GM12878 (cell line): ENCODE measurements around the gene MCTP2. TPM values are rescaled to one million over a fixed set of nuclear protein-coding genes. Genes with fewer than 3 reads are reported as not detected.

Experiments used
- ATAC-seq: fragments of 200-7000 bp; cut with Tn5 transposase; 3 replicates; pipeline ENCODE4 v1.9.1; 2020; ENCODE audit warnings: mild to moderate bottlenecking, moderate library complexity
- BruUV-seq: library from RNA; stranded (reverse); fragments of 400-500 nt; replicated peaks from 2 replicates; lab custom pipeline; 2021; lab: Mats Ljungman, UMichigan
- CTCF ChIA-PET: fragments of 300-600 bp; sonication (Branson Sonifier 250); formaldehyde crosslinking; extraction: SDS; loops from one replicate; lab custom pipeline; 2021; ENCODE audit warnings: inconsistent platforms; lab: Yijun Ruan, JAX
- POLR2A ChIA-PET: fragments of 350-600 bp; formaldehyde crosslinking; extraction: SDS; loops from one replicate; lab custom pipeline; 2021; ENCODE audit warnings: inconsistent platforms; lab: Charles Lee
- RAD21 ChIA-PET: fragments of 300-600 bp; sonication (Branson Sonifier 250); formaldehyde crosslinking; loops from one replicate; lab custom pipeline; 2023; ENCODE audit warnings: antibody characterized with exemption; ENCODE audit not compliant: unreplicated experiment; lab: Charles Lee
- SMC1A ChIA-PET: fragments of 300-600 bp; sonication (Branson Sonifier 250); formaldehyde crosslinking; loops from one replicate; lab custom pipeline; 2023; ENCODE audit not compliant: unreplicated experiment, uncharacterized antibody; lab: Charles Lee
- DNase-seq: peaks from one replicate; pipeline ENCODE4 v3.0.0-alpha.2; 2011; ENCODE audit warnings: low read depth, low spot score
- FAIRE-seq: peaks from 3 replicates; lab custom pipeline; 2011; peaks lifted over from hg19 to GRCh38; lab: Jason Lieb, UNC
- H2AFZ ChIP-seq: 2 replicates; pipeline ENCODE4 v1.6.0; 2011; ENCODE audit warnings: low read depth, low read length, control low read depth; ENCODE audit not compliant: control insufficient read depth
- H3K27ac ChIP-seq: 2 replicates; pipeline ENCODE4 v1.5.1; 2011; ENCODE audit warnings: control low read depth; ENCODE audit not compliant: control insufficient read depth, insufficient read depth
- H3K27me3 ChIP-seq, 2 experiments: replicated peaks in 1 of 2; 2 replicates each; pipeline versions ENCODE4 v1.6.0 to v1.6.1; 2011; ENCODE audit warnings: low read length in 1 of 2; ENCODE audit not compliant: control insufficient read depth in 2 of 2, insufficient read depth in 2 of 2
- H3K36me3 ChIP-seq, 2 experiments: 2 replicates each; pipeline ENCODE4 v1.5.1; 2011; ENCODE audit warnings: low read length in 1 of 2; ENCODE audit not compliant: control insufficient read depth in 2 of 2, insufficient read depth in 2 of 2
- H3K4me1 ChIP-seq: 2 replicates; pipeline ENCODE4 v1.6.1; 2011; ENCODE audit warnings: mild to moderate bottlenecking, low read length, moderate library complexity, mixed read lengths; ENCODE audit not compliant: control insufficient read depth, insufficient read depth
- H3K4me2 ChIP-seq: 2 replicates; pipeline ENCODE4 v1.6.0; 2011; ENCODE audit warnings: control low read depth; ENCODE audit not compliant: control insufficient read depth, insufficient read depth
- H3K4me3 ChIP-seq: fragments of 200-600 bp; sonication (generic); 2 replicates; pipeline ENCODE4 v1.5.1; 2016
- H3K79me2 ChIP-seq: 2 replicates; pipeline ENCODE4 v1.6.0; 2011; ENCODE audit warnings: low read length; ENCODE audit not compliant: control insufficient read depth, insufficient read depth
- H3K9ac ChIP-seq: 2 replicates; pipeline ENCODE4 v1.8.0; 2011; ENCODE audit warnings: low read length, control low read depth, mixed read lengths; ENCODE audit not compliant: control insufficient read depth, insufficient read depth
- H3K9me3 ChIP-seq: replicated peaks from 3 replicates; pipeline ENCODE4 v1.5.1; 2011; ENCODE audit warnings: mild to moderate bottlenecking, low read length; ENCODE audit not compliant: control insufficient read depth, insufficient read depth
- H4K20me1 ChIP-seq: 2 replicates; pipeline ENCODE4 v1.6.0; 2011; ENCODE audit not compliant: control insufficient read depth, insufficient read depth
- BMI1 ChIP-seq: fragments of 450-650 bp; IDR thresholded peaks from 2 replicates; pipeline ENCODE4 v1.6.1; 2016; ENCODE audit warnings: mild to moderate bottlenecking, moderate library complexity, borderline replicate concordance
- CTCF ChIP-seq, 3 experiments: IDR thresholded peaks in 2 of 3; conservative IDR thresholded peaks in 1 of 3; 2 replicates each; pipeline ENCODE4 v1.5.1; 2011; ENCODE audit warnings: low read depth in 3 of 3, low read length in 3 of 3, mild to moderate bottlenecking in 3 of 3, control low read depth in 2 of 3, moderate library complexity in 2 of 3, inconsistent platforms in 1 of 3, mixed read lengths in 1 of 3; ENCODE audit not compliant: control insufficient read depth in 2 of 3, insufficient read depth in 1 of 3; ENCODE audit errors: extremely low read depth in 1 of 3
- FOS ChIP-seq: IDR thresholded peaks from 3 replicates; pipeline ENCODE4 v1.6.1; 2011; ENCODE audit warnings: borderline replicate concordance; ENCODE audit not compliant: insufficient read length; ENCODE audit errors: extremely low read depth
- MEF2B ChIP-seq: fragments of 450-650 bp; IDR thresholded peaks from 2 replicates; pipeline ENCODE4 v1.6.1; 2018; ENCODE audit warnings: mild to moderate bottlenecking, moderate library complexity; ENCODE audit not compliant: partially characterized antibody, poor library complexity, severe bottlenecking
- NFIC ChIP-seq: IDR thresholded peaks from 2 replicates; pipeline ENCODE4 v1.6.1; 2012; ENCODE audit warnings: low read depth, mild to moderate bottlenecking, inconsistent platforms, low read length, moderate library complexity
- NR2F1 ChIP-seq: fragments of 450-650 bp; conservative IDR thresholded peaks from 2 replicates; pipeline ENCODE4 v1.6.1; 2017; ENCODE audit warnings: mild to moderate bottlenecking
- PKNOX1 ChIP-seq: fragments of 450-650 bp; IDR thresholded peaks from 2 replicates; pipeline ENCODE4 v1.6.1; 2016; ENCODE audit warnings: mild to moderate bottlenecking
- POLR2A ChIP-seq: IDR thresholded peaks from 2 replicates; pipeline ENCODE4 v1.6.1; 2011; ENCODE audit warnings: low read depth, mild to moderate bottlenecking, low read length
- SPI1 ChIP-seq: IDR thresholded peaks from 2 replicates; pipeline ENCODE4 v1.6.1; 2011; ENCODE audit warnings: low read depth, mild to moderate bottlenecking, low read length, moderate library complexity, borderline replicate concordance; ENCODE audit not compliant: insufficient read depth
- STAT1 ChIP-seq: fragments of 450-650 bp; conservative IDR thresholded peaks from 2 replicates; pipeline ENCODE4 v1.6.1; 2014; ENCODE audit warnings: antibody characterized with exemption, mild to moderate bottlenecking
- WGBS: methylation state at CpG from one replicate; pipeline ENCODE4 v1.1.6; 2016; ENCODE audit warnings: low lambda C conversion rate; ENCODE audit not compliant: insufficient replicate concordance, insufficient coverage; ENCODE audit errors: missing lambda C conversion rate; 5-methylcytosine and 5-hydroxymethylcytosine counted together
- in situ Hi-C: fragments of 300-500 bp; cut with MboI; formaldehyde crosslinking; loops from 9 replicates; pipeline ENCODE4 v1.14.3; 2018; ENCODE audit warnings: mixed read lengths
- intact Hi-C: fragments of 100-400 bp; cut with micrococcal nuclease; formaldehyde crosslinking; loops from one replicate; pipeline ENCODE4 v1.14.2; 2022; ENCODE audit not compliant: unreplicated experiment
- polyA plus RNA-seq, 11 experiments: library from polyadenylated mRNA; depleted of rRNA in 4 of 11; unstranded in 6 of 11; stranded (reverse) in 5 of 11; fragments of >200 nt; fragmentation: Nextera tagmentation in 4 of 11; fragmentation: Illumina TruSeq in 1 of 11; extraction: Ambion mirVana in 4 of 11; extraction: Trizol in 1 of 11; gene quantifications; 1 replicate in 1 of 11; 2 replicates in 10 of 11; pipeline versions ENCODE4 v1.2.1 to v1.2.3, GENCODE V29; 2011 to 2016; ENCODE audit warnings: inconsistent platforms in 2 of 11, missing spikeins in 2 of 11, low read depth in 1 of 11
- total RNA-seq, 4 experiments: library from RNA; depleted of rRNA in 3 of 4; stranded (reverse); fragments of >200 nt in 3 of 4; fragmentation: Illumina TruSeq in 1 of 4; extraction: Trizol in 1 of 4; gene quantifications; 2 replicates each; pipeline versions ENCODE4 v1.2.1 to v1.2.3, GENCODE V29; 2013 to 2021
- TF ChIP-seq, protein P1 (sequence below): IDR thresholded peaks from 2 replicates; pipeline ENCODE4 v1.6.1; 2011; ENCODE audit warnings: low read depth, mild to moderate bottlenecking, low read length, moderate library complexity, borderline replicate concordance; ENCODE audit errors: extremely low read depth

MCTP2 gene
- total and polyA plus RNA-seq, 10 of the 15 experiments (the other 5 are each of a cell fraction or from before 2014, with no cell fraction given) = 0.24 to 48.5 (median 0.88) TPM

DNA sequence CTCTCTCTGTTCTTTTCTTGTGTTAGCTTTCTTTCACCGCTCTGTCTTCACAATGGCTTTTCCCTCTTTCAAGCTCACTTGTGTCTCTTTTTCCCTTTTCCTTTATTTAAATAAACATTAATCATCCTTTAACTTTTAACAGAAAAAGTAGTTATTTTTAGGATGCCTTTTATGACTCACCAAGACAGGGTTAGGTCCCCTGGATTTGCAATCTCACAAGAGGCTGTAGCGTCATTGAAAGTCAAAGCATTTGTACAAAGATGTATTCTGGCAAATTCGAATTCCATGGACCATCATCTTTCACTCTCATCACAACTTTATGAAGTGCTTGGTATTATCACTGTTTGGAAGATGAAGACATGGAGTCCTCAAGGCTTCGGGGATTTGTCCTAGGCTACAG, 34.8 kb upstream of the MCTP2 start:
- H4K20me1 ChIP-seq = no peaks in the 10 kb centered on the region
- no peaks in the 10 kb centered on the region for H3K9me3 ChIP-seq
- H3K27ac ChIP-seq = no peak overlapping the region
- ATAC-seq (no peak), FAIRE-seq (no peak), DNase-seq (no peak)
- no peak overlapping the region for H3K9ac ChIP-seq
- POLR2A ChIA-PET = interaction anchor here (0.5 kb wide), 1 partner anchor 98 kb away, joined by 7 read pairs; no protein-coding TSS in a partner anchor
- no peaks in the 10 kb centered on the region for H3K79me2 ChIP-seq
- 29% methylated on average over 4 of the region's 4 CpGs for WGBS
- no peaks in the 10 kb centered on the region for H3K27me3 ChIP-seq
- no peak overlapping the region for H3K4me2 ChIP-seq
- no peak overlapping the region for H3K4me3 ChIP-seq
- H2AFZ ChIP-seq = no peak overlapping the region
- intact Hi-C loops (no loop called here), in situ Hi-C loops (no loop called here)
- RAD21 ChIA-PET = no interaction called here
- H3K36me3 ChIP-seq = no peaks in the 10 kb centered on the region
- SMC1A ChIA-PET = no interaction called here
- no peak for TF ChIP-seq MEF2B
- TF ChIP-seq SPI1 = no peak
- no peak for TF ChIP-seq CTCF (IDR thresholded peaks at IDR 0.05 in 2 of 3, conservative IDR thresholded peaks at IDR 0.05 in 1 of 3; ENCODE audit: control insufficient read depth in 2 of 3, extremely low read depth in 1 of 3, insufficient read depth in 1 of 3, low read depth in 3 of 3, low read length in 3 of 3)
- TF ChIP-seq, protein P1, sequence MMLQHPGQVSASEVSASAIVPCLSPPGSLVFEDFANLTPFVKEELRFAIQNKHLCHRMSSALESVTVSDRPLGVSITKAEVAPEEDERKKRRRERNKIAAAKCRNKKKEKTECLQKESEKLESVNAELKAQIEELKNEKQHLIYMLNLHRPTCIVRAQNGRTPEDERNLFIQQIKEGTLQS = no peak
- no peak for TF ChIP-seq PKNOX1
- TF ChIP-seq POLR2A = no peak
- no peak for TF ChIP-seq BMI1
- TF ChIP-seq NR2F1 = no peak
- no peak for TF ChIP-seq NFIC
- TF ChIP-seq FOS = no peak
- TF ChIP-seq STAT1 = no peak
- CTCF ChIA-PET = interaction anchor here (0.6 to 2.2 kb wide), 4 partner anchors 19 to 522 kb away, joined by 3 to 5 read pairs (median 3); no protein-coding TSS in a partner anchor
- BruUV-seq = no TSS peak
- no peaks in the 10 kb centered on the region for H3K4me1 ChIP-seq
